HCT116 (cell line): Measurements from ENCODE around the gene MLXIPL. TPM values are rescaled to one million over a fixed set of nuclear protein-coding genes. Genes with fewer than 3 reads are reported as not detected.

Experiments
- ATAC-seq: fragments of 200-7000 bp; cut with Tn5 transposase; 2 replicates; pipeline ENCODE4 v1.9.1; 2020; ENCODE audit warnings: mild to moderate bottlenecking, moderate library complexity
- BruUV-seq: library from RNA; stranded (reverse); fragments of 400-500 nt; replicated peaks from 2 replicates; lab custom pipeline; 2021; lab: Mats Ljungman, UMichigan
- CTCF ChIA-PET: fragments of 300-600 bp; sonication (Branson Sonifier 250); formaldehyde crosslinking; loops from one replicate; lab custom pipeline; 2021; ENCODE audit warnings: antibody characterized with exemption; lab: Charles Lee
- POLR2A ChIA-PET: fragments of 300-600, 350-600 bp; sonication (Branson Sonifier 250); formaldehyde crosslinking; loops from one replicate; lab custom pipeline; 2021; ENCODE audit warnings: antibody characterized with exemption; lab: Charles Lee
- RAD21 ChIA-PET, 2 experiments: fragments of 300-600 bp; sonication (Branson Sonifier 250); formaldehyde crosslinking; loops; one replicate each; lab custom pipeline; 2023; ENCODE audit warnings: low total read pairs in 2 of 2; ENCODE audit not compliant: uncharacterized antibody in 2 of 2, unreplicated experiment in 2 of 2, low non-redundant PET in 1 of 2; lab: Charles Lee
- DNase-seq: peaks from one replicate; pipeline ENCODE4 v3.0.0-alpha.2; 2010; ENCODE audit warnings: low read depth, low spot score
- H2AFZ ChIP-seq: fragments of 200-600 bp; shearing (Covaris generic), sonication (generic); 2 replicates; pipeline ENCODE4 v1.6.1; 2017; ENCODE audit warnings: low read depth, mixed run types, mixed read lengths, antibody characterized with exemption, low read length; ENCODE audit not compliant: poor library complexity, severe bottlenecking
- H3K27ac ChIP-seq: 2 replicates; pipeline ENCODE4 v1.5.1; 2012; ENCODE audit warnings: low read depth, low read length
- H3K27me3 ChIP-seq: fragments of 200-600 bp; sonication (generic); 2 replicates; pipeline ENCODE4 v1.6.1; 2016; ENCODE audit warnings: mixed run types, low read length, mixed read lengths; ENCODE audit not compliant: insufficient read depth
- H3K36me3 ChIP-seq, 2 experiments: fragments of 200-500 bp in 1 of 2; fragments of 200-600 bp in 1 of 2; sonication (Bioruptor generic) in 1 of 2; sonication (generic) in 1 of 2; 2 replicates each; pipeline versions ENCODE4 v1.5.1 to v1.6.1; 2014 to 2016; ENCODE audit warnings: low read length in 2 of 2, inconsistent platforms in 1 of 2, mixed read lengths in 1 of 2, mixed run types in 1 of 2; ENCODE audit not compliant: insufficient read depth in 2 of 2, control insufficient read depth in 1 of 2
- H3K4me1 ChIP-seq, 2 experiments: fragments of 200-600 bp in 1 of 2; sonication (generic) in 1 of 2; 2 replicates each; pipeline versions ENCODE4 v1.5.1 to v1.6.1; 2012 to 2017; ENCODE audit warnings: low read length in 2 of 2, inconsistent platforms in 1 of 2, mild to moderate bottlenecking in 1 of 2, mixed read lengths in 1 of 2, mixed run types in 1 of 2, moderate library complexity in 1 of 2; ENCODE audit not compliant: insufficient read depth in 2 of 2, control insufficient read depth in 1 of 2
- H3K4me2 ChIP-seq: fragments of 200-600 bp; sonication (generic); 2 replicates; pipeline ENCODE4 v1.6.1; 2017; ENCODE audit warnings: mixed run types, low read length, mixed read lengths
- H3K4me3 ChIP-seq, 2 experiments: fragments of 200-600 bp in 1 of 2; sonication (generic) in 1 of 2; replicated peaks in 1 of 2; 2 replicates each; pipeline ENCODE4 v1.5.1; 2011 to 2016; ENCODE audit warnings: low read length in 2 of 2, control low read depth in 1 of 2, low read depth in 1 of 2, mild to moderate bottlenecking in 1 of 2, mixed read lengths in 1 of 2, mixed run types in 1 of 2
- H3K79me2 ChIP-seq: fragments of 200-600 bp; sonication (generic); 2 replicates; pipeline ENCODE4 v1.6.1; 2017; ENCODE audit warnings: mild to moderate bottlenecking, mixed run types, low read length, moderate library complexity, mixed read lengths; ENCODE audit not compliant: insufficient read depth
- H3K9ac ChIP-seq: fragments of 200-600 bp; sonication (generic); 2 replicates; pipeline ENCODE4 v1.6.1; 2016; ENCODE audit warnings: low read length, mixed read lengths
- H3K9me2 ChIP-seq: fragments of 200-600 bp; sonication (generic), shearing (Covaris generic); 2 replicates; pipeline ENCODE4 v1.6.1; 2017; ENCODE audit warnings: mixed run types, mild to moderate bottlenecking, moderate library complexity; ENCODE audit not compliant: insufficient read depth
- H3K9me3 ChIP-seq, 2 experiments: fragments of 200-500 bp in 1 of 2; fragments of 200-600 bp in 1 of 2; sonication (Bioruptor generic) in 1 of 2; sonication (generic) in 1 of 2; 2 replicates each; pipeline ENCODE4 v1.6.1; 2014 to 2017; ENCODE audit warnings: low read length in 2 of 2, mixed read lengths in 2 of 2, inconsistent platforms in 1 of 2, low read depth in 1 of 2, mild to moderate bottlenecking in 1 of 2, mixed run types in 1 of 2, moderate library complexity in 1 of 2; ENCODE audit not compliant: control insufficient read depth in 1 of 2, insufficient read depth in 1 of 2
- H4K20me1 ChIP-seq: fragments of 200-600 bp; sonication (generic), shearing (Covaris generic); 2 replicates; pipeline ENCODE4 v1.6.1; 2017; ENCODE audit warnings: mixed run types, mild to moderate bottlenecking, moderate library complexity; ENCODE audit not compliant: insufficient read depth
- ATF3 ChIP-seq: IDR thresholded peaks from 2 replicates; pipeline ENCODE4 v1.6.1; 2012
- CBX3 ChIP-seq: IDR thresholded peaks from 2 replicates; pipeline ENCODE4 v1.6.1; 2012; ENCODE audit warnings: low read depth
- CTCF ChIP-seq, 3 experiments: fragments of 200-600 bp in 1 of 3; sonication (generic) in 1 of 3; IDR thresholded peaks in 2 of 3; conservative IDR thresholded peaks in 1 of 3; 2 replicates each; pipeline ENCODE4 v1.5.1; 2012 to 2017; ENCODE audit warnings: low read depth in 2 of 3, low read length in 2 of 3, antibody characterized with exemption in 1 of 3, borderline replicate concordance in 1 of 3, control low read depth in 1 of 3, mild to moderate bottlenecking in 1 of 3, mixed read lengths in 1 of 3, mixed run types in 1 of 3, moderate library complexity in 1 of 3; ENCODE audit not compliant: insufficient read depth in 1 of 3
- EGR1 ChIP-seq: IDR thresholded peaks from 2 replicates; pipeline ENCODE4 v1.6.1; 2012; ENCODE audit warnings: low read depth
- ELF1 ChIP-seq: IDR thresholded peaks from 2 replicates; pipeline ENCODE4 v1.6.1; 2012; ENCODE audit warnings: low read depth, borderline replicate concordance
- EZH2phosphoT487 ChIP-seq: fragments of 200-600 bp; IDR thresholded peaks from 2 replicates; pipeline ENCODE4 v1.6.1; 2018; ENCODE audit warnings: antibody characterized with exemption, borderline replicate concordance
- FOSL1 ChIP-seq: IDR thresholded peaks from 2 replicates; pipeline ENCODE4 v1.6.1; 2012; ENCODE audit warnings: low read depth
- JUND ChIP-seq: IDR thresholded peaks from 2 replicates; pipeline ENCODE4 v1.6.1; 2012
- POLR2A ChIP-seq: IDR thresholded peaks from 2 replicates; pipeline ENCODE4 v1.7.0; 2011; ENCODE audit warnings: borderline replicate concordance; ENCODE audit not compliant: insufficient read depth, insufficient read length; ENCODE audit errors: extremely low read depth
- REST ChIP-seq: IDR thresholded peaks from 2 replicates; pipeline ENCODE4 v1.6.1; 2012; ENCODE audit warnings: low read depth
- SIN3A ChIP-seq: IDR thresholded peaks from 2 replicates; pipeline ENCODE4 v1.6.1; 2012; ENCODE audit warnings: low read depth
- SP1 ChIP-seq: IDR thresholded peaks from 2 replicates; pipeline ENCODE4 v1.6.1; 2012; ENCODE audit warnings: low read depth
- SRF ChIP-seq: IDR thresholded peaks from 2 replicates; pipeline ENCODE4 v1.6.1; 2012; ENCODE audit warnings: low read depth
- ZBTB33 ChIP-seq: IDR thresholded peaks from 2 replicates; pipeline ENCODE4 v1.6.1; 2011; ENCODE audit warnings: mild to moderate bottlenecking, low read length, moderate library complexity; ENCODE audit not compliant: insufficient replicate concordance; ENCODE audit errors: extremely low read depth
- ZFX ChIP-seq: fragments of 450-650 bp; IDR thresholded peaks from 2 replicates; pipeline ENCODE4 v1.6.1; 2017
- intact Hi-C: fragments of 100-400 bp; cut with micrococcal nuclease; formaldehyde crosslinking; loops from 2 replicates; pipeline ENCODE4 v1.10.0; 2022
- total RNA-seq: library from RNA; stranded (reverse); gene quantifications from one replicate; pipeline ENCODE4 v1.2.1, GENCODE V29; 2021; ENCODE audit not compliant: unreplicated experiment
- TF ChIP-seq, protein P1 (sequence below): IDR thresholded peaks from 2 replicates; pipeline ENCODE4 v1.6.1; 2012

The MLXIPL gene
- total RNA-seq, 1 experiment from 2014 or later: 79.4 TPM

GRCh38 chr7:73671322-73671661, 47.0 kb upstream of the MLXIPL start:
- Histone ChIP-seq H3K9me3 (no peaks in the 10 kb centered on the region; a peak in 1 of 4 replicates), H3K27me3 (no peaks in the 10 kb centered on the region), H3K9ac (no peak overlapping the region), H3K36me3 (peaks cover 0 to 5% of the 10 kb centered on the region in 2 experiments; a peak in 1 of 4 replicates), H3K4me2 (no peak overlapping the region), H3K27ac (no peak overlapping the region), H3K4me1 (peaks cover 11 to 22% of the 10 kb centered on the region in 2 experiments; a peak in 3 of 4 replicates), H3K4me3 (no peak overlapping the region), H2AFZ (no peak overlapping the region)
- DNase-seq (no peak), ATAC-seq (no peak)
- TF ChIP-seq, protein P1, sequence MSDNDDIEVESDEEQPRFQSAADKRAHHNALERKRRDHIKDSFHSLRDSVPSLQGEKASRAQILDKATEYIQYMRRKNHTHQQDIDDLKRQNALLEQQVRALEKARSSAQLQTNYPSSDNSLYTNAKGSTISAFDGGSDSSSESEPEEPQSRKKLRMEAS: no peak
- TF ChIP-seq REST: no peak
- TF ChIP-seq POLR2A: no peak
- no peak for TF ChIP-seq SIN3A
- no peak for TF ChIP-seq ATF3
- no peak for TF ChIP-seq EZH2phosphoT487
- TF ChIP-seq ZBTB33: no peak
- TF ChIP-seq CTCF (IDR thresholded peaks at IDR 0.05 in 2 of 3, conservative IDR thresholded peaks at IDR 0.05 in 1 of 3; ENCODE audit: borderline replicate concordance in 1 of 3, insufficient read depth in 1 of 3, low read depth in 2 of 3, low read length in 2 of 3): no peak
- no peak for TF ChIP-seq SRF
- TF ChIP-seq JUND: no peak
- no peak for TF ChIP-seq SP1
- no peak for TF ChIP-seq ELF1
- no peak for TF ChIP-seq FOSL1
- TF ChIP-seq CBX3: no peak
- TF ChIP-seq EGR1: no peak
- TF ChIP-seq ZFX: no peak
- TF ChIP-seq, all 23 proteins: peak for 0
- Histone ChIP-seq H4K20me1 (no peaks in the 10 kb centered on the region), H3K79me2 (no peaks in the 10 kb centered on the region), H3K9me2 (no peaks in the 10 kb centered on the region)
- ChIA-PET RAD21 (no interaction called here), CTCF (no interaction called here), POLR2A (no interaction called here)
- BruUV-seq: no TSS peak
- intact Hi-C loops: no loop called here
